22Rv1 (cell line): Measurements from ENCODE around the gene PCDH9.

Experiments
- ZFX ChIP-seq: fragments of 450-650 bp; IDR thresholded peaks from 2 replicates; pipeline ENCODE4 v1.6.1; 2017; ENCODE audit warnings: antibody characterized with exemption, borderline replicate concordance
- TF ChIP-seq, protein P1 (sequence below): fragments of 450-650 bp; IDR thresholded peaks from 2 replicates; pipeline ENCODE4 v1.5.1; 2017; ENCODE audit warnings: mild to moderate bottlenecking

DNA sequence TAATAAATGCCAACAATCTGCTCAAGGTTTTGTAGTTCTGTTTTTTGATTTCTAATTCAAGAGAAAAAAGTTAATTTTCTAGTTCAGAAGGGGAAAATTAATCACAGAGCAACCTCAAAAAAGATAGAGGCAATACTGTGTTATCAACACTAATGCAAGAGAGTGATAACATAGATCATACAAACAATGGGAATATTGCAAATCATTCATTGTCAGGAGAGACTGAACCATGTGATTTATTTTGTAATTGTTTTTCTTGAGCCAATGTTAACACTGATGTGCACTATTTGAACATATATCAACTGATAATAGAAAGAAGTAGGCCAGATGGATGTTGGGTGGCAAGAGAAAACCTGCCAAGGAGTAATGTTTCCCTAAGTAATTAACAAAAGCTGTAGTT is 19.9 kb downstream of the PCDH9 start:
- TF ChIP-seq, protein P1, sequence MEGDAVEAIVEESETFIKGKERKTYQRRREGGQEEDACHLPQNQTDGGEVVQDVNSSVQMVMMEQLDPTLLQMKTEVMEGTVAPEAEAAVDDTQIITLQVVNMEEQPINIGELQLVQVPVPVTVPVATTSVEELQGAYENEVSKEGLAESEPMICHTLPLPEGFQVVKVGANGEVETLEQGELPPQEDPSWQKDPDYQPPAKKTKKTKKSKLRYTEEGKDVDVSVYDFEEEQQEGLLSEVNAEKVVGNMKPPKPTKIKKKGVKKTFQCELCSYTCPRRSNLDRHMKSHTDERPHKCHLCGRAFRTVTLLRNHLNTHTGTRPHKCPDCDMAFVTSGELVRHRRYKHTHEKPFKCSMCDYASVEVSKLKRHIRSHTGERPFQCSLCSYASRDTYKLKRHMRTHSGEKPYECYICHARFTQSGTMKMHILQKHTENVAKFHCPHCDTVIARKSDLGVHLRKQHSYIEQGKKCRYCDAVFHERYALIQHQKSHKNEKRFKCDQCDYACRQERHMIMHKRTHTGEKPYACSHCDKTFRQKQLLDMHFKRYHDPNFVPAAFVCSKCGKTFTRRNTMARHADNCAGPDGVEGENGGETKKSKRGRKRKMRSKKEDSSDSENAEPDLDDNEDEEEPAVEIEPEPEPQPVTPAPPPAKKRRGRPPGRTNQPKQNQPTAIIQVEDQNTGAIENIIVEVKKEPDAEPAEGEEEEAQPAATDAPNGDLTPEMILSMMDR: no peak
- TF ChIP-seq ZFX: no peak
